ENCODE measurements around the gene SYT1. TPM values are rescaled to one million over a fixed set of nuclear protein-coding genes. Genes with fewer than 3 reads are reported as not detected.

The SYT1 gene
- total RNA-seq, 1 donor from 2014 or later: 0.59 TPM

- no peak for TF ChIP-seq CTCF (IDR thresholded peaks at IDR 0.05)
- no peaks in the 10 kb centered on the region for H3K36me3 Mint-ChIP-seq (ENCODE audit: unreplicated experiment)
Measured at GRCh38 chr12:78952552-78952929, 88.0 kb downstream of the SYT1 start.

GRCh38 chr12:78958941-78959340 lies 94.4 kb downstream of the SYT1 start:
- Mint-ChIP-seq H3K4me1 (ENCODE audit: unreplicated experiment) (peaks cover 6% of the 10 kb centered on the region), H3K27ac (ENCODE audit: unreplicated experiment) (no peak overlapping the region), H3K27me3 (ENCODE audit: unreplicated experiment) (no peaks in the 10 kb centered on the region), H3K4me3 (ENCODE audit: unreplicated experiment) (no peak overlapping the region), H3K36me3 (ENCODE audit: unreplicated experiment) (no peaks in the 10 kb centered on the region), H3K9me3 (ENCODE audit: unreplicated experiment) (no peaks in the 10 kb centered on the region)
- TF ChIP-seq CTCF (IDR thresholded peaks at IDR 0.05): no peak
- DNase-seq (ENCODE audit: extremely low spot score, unreplicated experiment): no peak

More at GRCh38 chr12:78952552-78952929, 88.0 kb downstream of the SYT1 start:
- DNase-seq (ENCODE audit: extremely low spot score, unreplicated experiment): no peak
- peaks cover 7% of the 10 kb centered on the region for H3K9me3 Mint-ChIP-seq (ENCODE audit: unreplicated experiment)
- H3K27ac Mint-ChIP-seq (ENCODE audit: unreplicated experiment): no peak overlapping the region
- H3K4me1 Mint-ChIP-seq (ENCODE audit: unreplicated experiment): no peaks in the 10 kb centered on the region
- H3K4me3 Mint-ChIP-seq (ENCODE audit: unreplicated experiment): no peak overlapping the region
- H3K27me3 Mint-ChIP-seq (ENCODE audit: unreplicated experiment): no peaks in the 10 kb centered on the region

- no peak for DNase-seq (ENCODE audit: extremely low spot score, unreplicated experiment)
- Mint-ChIP-seq H3K4me1 (ENCODE audit: unreplicated experiment) (peaks cover 11% of the 10 kb centered on the region), H3K27me3 (ENCODE audit: unreplicated experiment) (no peaks in the 10 kb centered on the region), H3K27ac (ENCODE audit: unreplicated experiment) (no peak overlapping the region), H3K36me3 (ENCODE audit: unreplicated experiment) (no peaks in the 10 kb centered on the region), H3K4me3 (ENCODE audit: unreplicated experiment) (no peak overlapping the region), H3K9me3 (ENCODE audit: unreplicated experiment) (no peaks in the 10 kb centered on the region)
- TF ChIP-seq CTCF (IDR thresholded peaks at IDR 0.05): no peak
Measured at GRCh38 chr12:78959556-78959955, 95.0 kb downstream of the SYT1 start.

GRCh38 chr12:78961171-78961570 lies 96.6 kb downstream of the SYT1 start:
- no peak for DNase-seq (ENCODE audit: extremely low spot score, unreplicated experiment)
- H3K27ac Mint-ChIP-seq (ENCODE audit: unreplicated experiment): no peak overlapping the region
- H3K27me3 Mint-ChIP-seq (ENCODE audit: unreplicated experiment): no peaks in the 10 kb centered on the region
- H3K9me3 Mint-ChIP-seq (ENCODE audit: unreplicated experiment): no peaks in the 10 kb centered on the region
- TF ChIP-seq CTCF (IDR thresholded peaks at IDR 0.05): no peak
- H3K36me3 Mint-ChIP-seq (ENCODE audit: unreplicated experiment): no peaks in the 10 kb centered on the region
- H3K4me1 Mint-ChIP-seq (ENCODE audit: unreplicated experiment): peaks cover 11% of the 10 kb centered on the region
- H3K4me3 Mint-ChIP-seq (ENCODE audit: unreplicated experiment): no peak overlapping the region

GRCh38 chr12:78963439-78964227 lies 99.1 kb downstream of the SYT1 start:
- no peak overlapping the region for H3K27ac Mint-ChIP-seq (ENCODE audit: unreplicated experiment)
- H3K4me3 Mint-ChIP-seq (ENCODE audit: unreplicated experiment): no peak overlapping the region
- peaks cover 11% of the 10 kb centered on the region for H3K4me1 Mint-ChIP-seq (ENCODE audit: unreplicated experiment)
- TF ChIP-seq CTCF (IDR thresholded peaks at IDR 0.05): no peak
- no peaks in the 10 kb centered on the region for H3K27me3 Mint-ChIP-seq (ENCODE audit: unreplicated experiment)
- no peaks in the 10 kb centered on the region for H3K36me3 Mint-ChIP-seq (ENCODE audit: unreplicated experiment)
- H3K9me3 Mint-ChIP-seq (ENCODE audit: unreplicated experiment): no peaks in the 10 kb centered on the region
- DNase-seq (ENCODE audit: extremely low spot score, unreplicated experiment): no peak

All from osteocyte (in vitro differentiated cells).